KOPT-K1 (cell line): ENCODE data around the gene AFF3.

Experiments used
- H3K27ac ChIP-seq: fragments of 200-600 bp; sonication (generic); 2 replicates; pipeline ENCODE4 v1.5.1; 2016; ENCODE audit warnings: antibody characterized with exemption, mild to moderate bottlenecking, low read depth, low read length; ENCODE audit not compliant: poor library complexity, severe bottlenecking
- H3K36me3 ChIP-seq: fragments of 200-600 bp; sonication (generic); 2 replicates; pipeline ENCODE4 v1.5.1; 2017; ENCODE audit warnings: antibody characterized with exemption, mild to moderate bottlenecking, low read length, moderate library complexity; ENCODE audit not compliant: insufficient read depth
- H3K9me3 ChIP-seq: fragments of 200-600 bp; sonication (generic); 2 replicates; pipeline ENCODE4 v1.5.1; 2017; ENCODE audit warnings: antibody characterized with exemption, low read length, mild to moderate bottlenecking; ENCODE audit not compliant: insufficient read depth, poor library complexity, severe bottlenecking

Gene AFF3

DNA sequence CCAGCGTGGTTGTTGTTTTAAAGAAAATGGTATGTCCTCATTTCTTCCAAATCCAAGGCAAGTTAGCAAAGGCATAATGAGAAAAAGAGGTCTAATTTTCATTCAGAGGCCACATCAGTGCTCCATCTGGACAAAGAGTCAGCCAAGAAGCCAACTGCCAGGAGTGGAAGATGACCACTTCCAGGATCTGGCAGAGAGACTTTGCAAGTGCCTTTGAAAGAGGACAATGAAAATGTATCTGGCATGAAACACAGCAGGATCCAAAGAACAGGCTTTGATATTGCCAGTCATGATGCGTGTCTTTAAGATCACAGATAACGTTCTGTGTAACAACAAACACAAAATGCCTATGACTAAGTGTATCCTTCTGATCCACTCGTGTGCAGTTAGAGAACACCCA is 82.8 kb downstream of the AFF3 start:
- no peaks in the 10 kb centered on the region for H3K36me3 ChIP-seq
- no peaks in the 10 kb centered on the region for H3K9me3 ChIP-seq
- H3K27ac ChIP-seq = peak overlapping the region; percentile 22

DNA sequence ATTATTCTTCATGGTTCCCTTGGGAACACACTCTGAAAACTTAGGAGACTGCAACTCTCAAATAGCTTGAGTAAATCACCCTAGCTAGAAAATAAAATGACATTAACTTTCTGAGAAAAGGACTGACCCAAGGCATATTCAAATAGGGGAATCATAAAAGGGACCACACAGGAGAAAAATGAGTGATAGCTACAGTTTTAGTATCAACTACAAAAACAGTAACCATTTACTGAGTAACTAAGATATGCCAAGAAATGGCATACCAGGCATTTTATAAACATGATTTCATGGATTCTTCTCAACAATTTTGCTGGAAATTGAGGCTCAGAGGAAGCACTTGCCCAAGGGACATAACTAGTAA is 84.5 kb downstream of the AFF3 start:
- no peaks in the 10 kb centered on the region for H3K36me3 ChIP-seq
- H3K27ac ChIP-seq = no peak overlapping the region
- no peaks in the 10 kb centered on the region for H3K9me3 ChIP-seq

DNA sequence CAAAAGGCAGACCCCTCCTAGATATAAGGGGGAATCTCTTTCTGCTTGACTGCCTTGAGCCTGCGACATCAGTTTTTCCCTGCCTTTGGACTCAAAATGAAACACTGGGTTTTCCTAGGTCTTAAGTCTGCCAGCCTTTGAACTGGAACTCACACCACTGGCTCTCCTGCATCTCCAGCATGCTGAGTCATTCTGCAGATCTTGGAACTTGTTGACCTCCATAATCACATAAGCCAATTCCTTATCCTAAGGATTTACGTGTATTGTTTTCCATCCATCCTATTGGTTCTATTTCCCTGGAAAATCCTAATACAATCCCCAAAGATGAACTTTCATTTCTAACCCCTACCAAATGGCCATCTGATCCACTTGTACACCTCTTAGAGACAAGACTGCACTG is 88.0 kb downstream of the AFF3 start:
- H3K36me3 ChIP-seq = no peaks in the 10 kb centered on the region
- no peak overlapping the region for H3K27ac ChIP-seq
- H3K9me3 ChIP-seq = no peaks in the 10 kb centered on the region

DNA sequence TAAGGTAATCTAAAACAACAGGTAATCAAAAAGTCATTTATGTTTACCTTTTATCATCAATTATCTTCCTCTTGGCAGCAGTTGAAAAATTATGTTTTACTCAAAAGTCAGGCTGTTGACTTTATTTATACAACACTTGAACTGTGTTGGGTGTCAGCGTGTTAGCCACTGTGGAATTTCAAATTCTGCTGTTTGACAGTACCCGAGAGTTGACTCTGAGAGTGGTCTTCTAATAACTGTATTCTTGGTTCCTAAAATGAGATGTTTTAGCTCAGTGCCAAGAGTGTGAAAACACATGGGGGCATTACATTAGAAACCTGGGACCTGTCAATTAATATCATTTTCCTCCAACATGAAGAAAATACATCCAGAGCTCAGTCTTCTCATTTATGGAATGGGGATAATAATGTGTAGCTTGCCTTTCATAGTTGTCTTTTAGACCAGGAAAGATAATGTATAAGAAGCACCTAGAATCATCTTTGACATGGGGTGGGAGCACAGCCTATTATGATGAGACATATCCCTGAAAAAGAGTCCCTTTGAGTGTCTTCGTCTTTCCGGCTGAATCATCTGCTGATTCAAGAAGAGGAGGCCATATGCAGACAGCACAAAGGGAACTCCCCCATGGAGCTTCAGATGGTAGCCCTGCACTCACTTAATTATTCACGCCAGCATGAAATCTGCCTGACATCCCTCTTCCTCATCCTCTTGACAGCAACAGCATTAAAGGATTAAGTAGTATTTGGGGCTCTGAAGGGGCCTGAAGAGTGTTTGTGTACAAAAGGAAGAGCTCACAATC is 89.1 kb downstream of the AFF3 start:
- H3K36me3 ChIP-seq = no peaks in the 10 kb centered on the region
- no peaks in the 10 kb centered on the region for H3K9me3 ChIP-seq
- no peak overlapping the region for H3K27ac ChIP-seq

DNA sequence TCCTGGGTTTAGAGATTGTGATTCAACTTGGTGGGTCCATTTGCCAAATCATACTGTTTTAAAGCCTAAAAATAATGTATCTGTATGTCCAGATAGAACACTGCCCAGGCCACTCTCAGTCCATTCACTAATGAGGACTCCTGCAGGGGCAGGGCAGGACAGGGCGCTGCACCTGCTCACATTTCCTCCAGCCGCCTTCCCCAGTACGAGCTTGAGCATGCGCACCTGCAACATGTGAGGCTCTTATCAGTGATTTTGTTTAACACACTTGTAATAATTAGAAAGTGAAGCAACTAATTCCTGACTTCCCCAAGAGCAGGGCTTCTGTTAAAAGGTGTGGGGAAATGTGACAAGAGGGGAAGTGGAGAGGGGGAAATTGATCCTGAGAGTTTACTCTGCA is 89.7 kb downstream of the AFF3 start:
- Histone ChIP-seq H3K9me3 (no peaks in the 10 kb centered on the region), H3K27ac (no peak overlapping the region), H3K36me3 (no peaks in the 10 kb centered on the region)

DNA sequence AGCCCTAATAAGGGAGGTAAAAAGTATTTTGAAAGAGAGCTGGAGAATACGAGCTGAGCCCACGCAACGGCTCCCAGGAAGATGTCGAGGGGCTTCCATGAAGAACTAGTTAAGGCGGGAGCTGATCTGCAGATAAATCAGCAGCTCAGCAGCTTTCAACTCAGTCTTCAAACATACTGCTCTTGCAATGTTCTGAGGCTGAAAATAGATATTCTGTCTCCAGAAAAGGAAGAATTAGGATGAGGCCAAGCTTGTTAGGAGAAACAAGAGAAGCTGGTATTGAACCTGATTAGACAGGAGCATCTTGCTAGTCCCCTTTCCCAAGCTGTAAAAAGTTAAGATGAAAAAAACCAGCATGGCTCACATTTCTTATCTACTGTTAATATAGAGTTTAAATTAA is 91.1 kb downstream of the AFF3 start:
- Histone ChIP-seq H3K27ac (no peak overlapping the region), H3K36me3 (no peaks in the 10 kb centered on the region), H3K9me3 (no peaks in the 10 kb centered on the region)

DNA sequence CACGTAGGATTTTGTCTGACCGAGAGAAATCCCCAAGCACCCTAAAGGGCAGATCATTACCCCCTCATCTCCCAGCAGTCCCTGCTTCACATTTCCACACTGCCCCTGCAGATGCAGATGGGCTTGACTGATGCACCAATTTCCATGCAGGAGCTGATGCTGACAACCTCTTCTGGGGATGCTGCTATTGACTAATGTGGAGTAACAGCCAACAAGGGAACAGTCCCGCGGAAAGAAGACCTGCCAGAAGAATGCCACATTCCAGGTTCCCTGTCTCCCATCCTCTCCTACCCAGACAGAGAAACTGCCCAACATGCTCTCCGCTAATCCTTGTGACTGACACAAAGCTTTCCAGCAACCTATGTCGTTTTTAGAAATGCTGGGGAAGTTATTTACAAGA is 91.7 kb downstream of the AFF3 start:
- H3K36me3 ChIP-seq = no peaks in the 10 kb centered on the region

DNA sequence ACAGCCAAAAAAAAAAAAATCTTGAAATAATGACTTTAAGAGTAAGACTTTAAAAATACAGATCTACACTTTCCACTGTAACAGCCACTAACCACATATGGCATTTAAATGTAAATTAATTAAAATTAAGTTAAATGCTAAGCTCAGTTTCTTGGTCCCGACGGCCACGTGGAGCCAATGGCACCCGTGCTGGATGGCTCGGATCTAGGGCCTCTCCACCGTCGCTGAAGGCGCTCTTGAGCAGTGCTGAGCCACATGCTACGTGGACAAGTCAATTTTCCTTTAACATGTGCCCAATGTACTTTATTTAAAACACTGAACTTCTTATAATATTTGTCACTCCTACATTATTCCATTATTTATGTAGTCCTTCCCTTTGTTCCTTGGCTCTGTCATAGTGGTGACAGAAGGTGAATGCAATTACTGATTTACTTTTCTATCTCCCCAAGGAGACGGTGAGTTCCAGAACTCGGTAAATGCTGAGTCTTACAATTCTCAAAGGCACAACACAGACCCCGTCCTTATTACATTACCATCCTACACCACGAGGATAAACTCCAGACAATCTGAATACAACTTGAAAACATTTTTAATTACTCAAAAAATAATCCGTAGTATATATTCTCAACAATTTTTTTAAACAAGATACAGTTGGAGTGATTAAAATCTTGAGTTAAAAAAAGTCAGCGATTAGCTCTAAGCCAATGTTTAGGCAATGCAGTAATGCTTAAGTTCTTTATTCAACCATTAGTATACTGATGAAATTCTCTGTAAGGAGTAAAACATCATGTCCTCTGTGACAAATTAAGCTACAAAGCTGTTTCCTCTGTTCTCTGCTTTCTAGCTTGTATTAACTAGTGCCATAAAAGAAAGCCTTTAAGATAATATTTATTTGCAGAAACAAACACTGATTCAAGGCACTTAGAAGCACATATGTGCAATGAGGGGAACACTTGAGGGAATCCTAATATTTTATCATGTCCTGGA is 95.1 kb downstream of the AFF3 start:
- no peaks in the 10 kb centered on the region for H3K36me3 ChIP-seq
- H3K27ac ChIP-seq = no peak overlapping the region
- no peaks in the 10 kb centered on the region for H3K9me3 ChIP-seq

More for the DNA sequence above, 91.7 kb downstream of the AFF3 start:
- no peak overlapping the region for H3K27ac ChIP-seq
- H3K9me3 ChIP-seq = no peaks in the 10 kb centered on the region

DNA sequence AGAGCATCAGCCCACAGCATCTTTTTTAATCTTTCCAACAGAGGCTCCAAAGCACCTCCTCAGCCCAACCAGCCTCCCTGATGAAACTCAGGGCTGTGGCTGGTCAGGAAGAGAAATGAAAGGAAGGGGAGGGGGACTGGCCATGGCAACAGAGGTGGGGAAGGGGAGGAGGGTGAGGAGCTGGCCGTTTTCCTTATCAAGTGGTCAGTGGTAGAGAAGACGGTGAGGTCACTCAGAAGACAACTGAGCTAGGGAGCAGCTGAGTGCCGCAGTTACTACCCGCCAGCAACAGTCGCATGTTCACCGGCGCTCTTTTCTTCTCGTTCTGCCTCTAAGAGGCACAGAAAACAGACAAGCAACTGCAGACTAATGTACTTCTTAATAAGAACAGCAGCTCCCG is 97.4 kb downstream of the AFF3 start:
- Histone ChIP-seq H3K9me3 (no peaks in the 10 kb centered on the region), H3K36me3 (no peaks in the 10 kb centered on the region), H3K27ac (no peak overlapping the region)

DNA sequence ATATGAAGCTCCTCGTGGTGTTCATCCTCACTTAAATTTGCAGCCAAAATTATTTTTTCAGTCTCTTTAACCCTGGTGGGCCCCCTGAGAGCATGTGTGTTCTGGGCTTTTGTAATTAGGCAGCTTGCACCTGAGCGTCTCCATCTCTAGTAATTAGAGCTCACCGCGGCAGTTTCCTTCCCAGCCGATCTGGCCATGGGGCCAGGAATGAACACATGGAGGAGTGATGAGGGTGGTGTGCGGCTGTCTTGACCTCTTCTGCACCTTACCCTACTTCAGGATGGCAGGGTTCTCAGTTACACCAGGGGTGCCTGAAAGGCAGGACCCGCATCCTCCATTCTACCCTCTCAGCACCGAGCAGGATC is 98.5 kb downstream of the AFF3 start:
- no peak overlapping the region for H3K27ac ChIP-seq
- no peaks in the 10 kb centered on the region for H3K9me3 ChIP-seq
- no peaks in the 10 kb centered on the region for H3K36me3 ChIP-seq

DNA sequence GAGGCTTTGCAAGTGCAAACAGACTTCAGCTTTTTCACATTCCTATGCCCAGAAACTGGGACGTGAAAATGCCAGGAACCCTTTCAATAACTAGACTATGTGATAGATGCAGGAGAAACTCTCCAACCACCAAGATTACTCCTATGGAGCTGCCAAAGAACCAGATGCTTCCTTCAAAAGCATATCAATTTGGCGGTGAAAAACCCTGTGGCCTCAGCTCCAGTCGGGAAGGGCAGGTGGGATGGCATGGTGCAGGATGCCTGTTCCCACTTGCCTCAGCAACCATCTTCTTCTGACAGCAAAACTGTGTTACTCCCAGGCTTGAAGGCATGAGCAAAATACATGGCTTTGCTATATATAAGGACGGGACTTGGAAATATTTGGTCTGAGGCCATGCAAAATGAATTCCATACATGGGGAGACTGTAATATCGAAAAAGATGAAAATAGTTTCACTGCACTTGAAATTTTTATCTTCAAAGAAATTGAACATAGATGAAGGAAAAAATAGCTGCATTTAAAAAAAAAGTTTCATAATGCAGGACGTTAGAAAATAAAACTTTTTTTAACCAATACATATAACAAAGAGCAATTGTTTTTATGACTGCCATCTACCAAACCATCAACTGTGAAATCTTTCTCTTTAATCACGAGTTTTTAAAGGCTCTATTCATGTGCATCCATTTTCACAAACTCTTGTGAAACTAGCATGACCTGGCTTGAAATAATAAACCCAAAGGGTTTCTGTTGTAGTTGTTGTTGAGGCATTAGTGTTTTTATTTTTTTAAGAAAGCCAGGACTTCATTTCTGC is 99.1 kb downstream of the AFF3 start:
- no peaks in the 10 kb centered on the region for H3K36me3 ChIP-seq
- H3K9me3 ChIP-seq = no peaks in the 10 kb centered on the region
- no peak overlapping the region for H3K27ac ChIP-seq

DNA sequence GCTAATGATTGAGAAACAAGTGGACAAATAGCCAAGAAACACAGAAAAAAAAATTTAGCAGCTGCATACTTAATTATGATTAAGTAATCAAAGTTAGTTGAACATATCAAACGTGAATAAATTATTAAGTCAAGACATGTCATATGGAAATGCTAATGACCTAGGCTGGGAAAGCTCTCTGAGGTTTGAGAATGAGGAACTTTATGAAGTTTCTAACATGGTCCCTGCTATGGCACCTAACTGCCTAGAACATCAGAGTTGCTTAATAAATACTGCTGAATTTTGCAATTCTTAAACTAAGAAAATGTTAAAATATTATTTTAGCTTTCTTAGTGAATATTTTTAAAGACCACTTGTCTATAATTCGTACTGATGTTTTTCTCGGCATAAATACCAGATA is 99.8 kb downstream of the AFF3 start:
- Histone ChIP-seq H3K36me3 (no peaks in the 10 kb centered on the region), H3K9me3 (no peaks in the 10 kb centered on the region), H3K27ac (no peak overlapping the region)

DNA sequence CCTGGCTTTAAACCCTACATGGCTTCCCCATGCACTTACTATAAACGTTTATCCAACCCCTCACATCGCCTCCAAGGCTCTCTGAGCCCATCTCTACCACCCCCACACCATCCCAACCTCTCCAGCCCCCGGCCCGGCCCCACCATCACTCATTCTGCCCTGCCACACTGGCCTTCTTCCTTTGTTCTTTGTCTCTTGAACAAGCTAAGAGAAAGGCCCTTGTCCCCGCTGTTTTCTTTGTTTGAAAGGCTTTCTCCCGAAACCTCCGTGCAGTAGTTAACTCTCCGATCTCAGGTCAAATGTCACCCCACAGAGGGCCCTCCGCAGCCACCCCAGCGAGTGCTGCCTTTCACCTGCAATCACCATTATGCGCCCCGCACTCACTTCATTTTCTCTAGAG is 100.4 kb downstream of the AFF3 start:
- no peak overlapping the region for H3K27ac ChIP-seq
- no peaks in the 10 kb centered on the region for H3K36me3 ChIP-seq
- no peaks in the 10 kb centered on the region for H3K9me3 ChIP-seq

DNA sequence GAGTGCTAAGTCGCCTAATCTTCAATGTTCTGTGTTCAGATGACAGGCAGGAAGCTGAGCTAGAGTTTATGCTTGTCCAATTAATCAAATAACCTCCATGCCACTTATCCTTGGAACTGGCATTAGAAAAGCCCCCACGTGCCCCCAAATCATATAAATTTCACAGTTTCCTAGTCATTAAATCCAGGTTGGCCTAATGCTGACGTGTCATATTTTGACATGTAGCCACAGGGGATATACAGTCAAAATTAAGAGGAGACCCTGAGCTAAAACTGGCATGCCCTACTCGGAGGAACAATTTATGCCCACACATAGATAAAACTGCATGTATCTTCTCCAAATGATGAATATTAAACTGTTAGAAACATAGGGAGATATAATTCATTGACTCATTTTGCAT is 101.0 kb downstream of the AFF3 start:
- Histone ChIP-seq H3K27ac (no peak overlapping the region), H3K36me3 (no peaks in the 10 kb centered on the region), H3K9me3 (no peaks in the 10 kb centered on the region)

DNA sequence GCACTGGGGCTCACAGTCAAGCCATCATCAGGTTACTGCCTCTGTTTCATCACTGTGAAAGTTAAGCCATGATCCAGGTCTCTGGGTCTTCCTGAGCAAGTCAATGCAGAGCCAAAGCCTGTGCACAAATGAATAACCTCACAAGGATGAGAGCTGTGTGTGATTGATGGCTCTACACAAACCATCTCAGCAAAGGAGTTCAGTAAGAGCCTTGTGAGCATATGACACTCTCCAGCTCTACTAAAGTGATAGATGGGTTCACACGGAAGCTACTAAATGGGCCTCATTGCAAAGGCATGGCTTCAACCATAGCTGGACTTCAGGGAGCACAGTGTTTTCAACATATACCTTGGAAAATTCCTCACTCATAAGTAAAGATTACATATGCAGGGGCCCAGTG is 101.5 kb downstream of the AFF3 start:
- Histone ChIP-seq H3K27ac (no peak overlapping the region), H3K9me3 (no peaks in the 10 kb centered on the region), H3K36me3 (no peaks in the 10 kb centered on the region)
